DND-41 (cell line): ENCODE results near the gene ARF3.

ENCODE experiments used
- ATAC-seq: fragments of 200-7000 bp; cut with Tn5 transposase; 3 replicates; pipeline ENCODE4 v1.9.1; 2021; ENCODE audit warnings: low read depth; ENCODE audit not compliant: insufficient read depth
- DNase-seq: peaks from one replicate; pipeline ENCODE4 v3.0.0-alpha.2; 2020
- H2AFZ ChIP-seq: 2 replicates; pipeline ENCODE4 v1.6.0; 2012; ENCODE audit warnings: low read depth, low read length
- H3K27ac ChIP-seq: 2 replicates; pipeline ENCODE4 v1.5.1; 2012; ENCODE audit warnings: low read length, inconsistent platforms
- H3K27me3 ChIP-seq: fragments of 200-600 bp; sonication (generic); 2 replicates; pipeline ENCODE4 v1.6.0; 2012; ENCODE audit warnings: low read length, mild to moderate bottlenecking, inconsistent platforms; ENCODE audit not compliant: insufficient read depth, poor library complexity
- H3K36me3 ChIP-seq: 2 replicates; pipeline ENCODE4 v1.5.1; 2012; ENCODE audit warnings: low read length, inconsistent platforms; ENCODE audit not compliant: insufficient read depth
- H3K4me1 ChIP-seq: 2 replicates; pipeline ENCODE4 v1.5.1; 2012; ENCODE audit warnings: mild to moderate bottlenecking, low read length; ENCODE audit not compliant: insufficient read depth
- H3K4me2 ChIP-seq: 2 replicates; pipeline ENCODE4 v1.6.0; 2012; ENCODE audit warnings: mild to moderate bottlenecking, moderate library complexity, low read length, inconsistent platforms; ENCODE audit not compliant: insufficient read depth
- H3K4me3 ChIP-seq, 2 experiments: fragments of 200-600 bp in 1 of 2; shearing (Covaris generic) in 1 of 2; 2 replicates each; pipeline ENCODE4 v1.5.1; 2012 to 2016; ENCODE audit warnings: inconsistent platforms in 2 of 2, low read length in 2 of 2, mild to moderate bottlenecking in 2 of 2, low read depth in 1 of 2, moderate library complexity in 1 of 2
- H3K79me2 ChIP-seq: 2 replicates; pipeline ENCODE4 v1.6.0; 2012; ENCODE audit warnings: low read length, inconsistent platforms; ENCODE audit not compliant: insufficient read depth
- H3K9ac ChIP-seq: 2 replicates; pipeline ENCODE4 v1.6.0; 2012; ENCODE audit warnings: low read depth, mild to moderate bottlenecking, inconsistent platforms, low read length, moderate library complexity
- H3K9me3 ChIP-seq: 2 replicates; pipeline ENCODE4 v1.5.1; 2012; ENCODE audit warnings: low read length, moderate library complexity, mild to moderate bottlenecking, inconsistent platforms; ENCODE audit not compliant: insufficient read depth, severe bottlenecking
- H4K20me1 ChIP-seq: 2 replicates; pipeline ENCODE4 v1.6.0; 2012; ENCODE audit warnings: low read length; ENCODE audit not compliant: insufficient read depth
- EZH2 ChIP-seq: IDR thresholded peaks from 3 replicates; pipeline ENCODE4 v1.6.1; 2012; ENCODE audit warnings: borderline replicate concordance, low read depth, mild to moderate bottlenecking, moderate library complexity, low read length, inconsistent platforms; ENCODE audit not compliant: severe bottlenecking
- TF ChIP-seq, protein P1 (sequence below): IDR thresholded peaks from 2 replicates; pipeline ENCODE4 v1.5.1; 2012; ENCODE audit warnings: borderline replicate concordance, low read length, moderate library complexity, mild to moderate bottlenecking; ENCODE audit not compliant: poor library complexity, severe bottlenecking; ENCODE audit errors: extremely low read depth

Gene ARF3

DNA sequence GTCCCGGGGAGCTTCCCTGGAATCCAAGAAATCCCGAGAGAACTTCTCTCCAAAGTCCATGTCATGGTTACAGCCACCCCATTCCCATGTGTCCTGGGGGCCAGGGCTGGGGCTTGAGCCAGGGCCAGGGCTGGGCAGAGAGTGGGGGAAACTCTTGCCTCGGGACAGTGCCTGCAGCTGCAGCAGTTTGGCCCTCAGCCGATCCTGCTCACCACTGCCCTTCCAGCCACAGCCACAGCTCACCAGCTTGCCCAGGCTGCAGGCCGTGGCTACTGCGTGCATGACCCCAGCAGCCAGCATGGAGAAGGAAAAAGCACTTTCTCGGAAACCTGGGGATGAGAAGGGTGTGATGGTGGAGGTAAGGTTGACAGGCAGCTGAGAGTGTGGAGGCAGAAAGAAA lies 10.7 kb upstream of the ARF3 start:
- ATAC-seq, result no peak
- H3K4me3 ChIP-seq, result no peak overlapping the region
- no peak overlapping the region for H3K27ac ChIP-seq
- H3K9ac ChIP-seq, result no peak overlapping the region
- TF ChIP-seq EZH2, result no peak
- TF ChIP-seq, protein P1, sequence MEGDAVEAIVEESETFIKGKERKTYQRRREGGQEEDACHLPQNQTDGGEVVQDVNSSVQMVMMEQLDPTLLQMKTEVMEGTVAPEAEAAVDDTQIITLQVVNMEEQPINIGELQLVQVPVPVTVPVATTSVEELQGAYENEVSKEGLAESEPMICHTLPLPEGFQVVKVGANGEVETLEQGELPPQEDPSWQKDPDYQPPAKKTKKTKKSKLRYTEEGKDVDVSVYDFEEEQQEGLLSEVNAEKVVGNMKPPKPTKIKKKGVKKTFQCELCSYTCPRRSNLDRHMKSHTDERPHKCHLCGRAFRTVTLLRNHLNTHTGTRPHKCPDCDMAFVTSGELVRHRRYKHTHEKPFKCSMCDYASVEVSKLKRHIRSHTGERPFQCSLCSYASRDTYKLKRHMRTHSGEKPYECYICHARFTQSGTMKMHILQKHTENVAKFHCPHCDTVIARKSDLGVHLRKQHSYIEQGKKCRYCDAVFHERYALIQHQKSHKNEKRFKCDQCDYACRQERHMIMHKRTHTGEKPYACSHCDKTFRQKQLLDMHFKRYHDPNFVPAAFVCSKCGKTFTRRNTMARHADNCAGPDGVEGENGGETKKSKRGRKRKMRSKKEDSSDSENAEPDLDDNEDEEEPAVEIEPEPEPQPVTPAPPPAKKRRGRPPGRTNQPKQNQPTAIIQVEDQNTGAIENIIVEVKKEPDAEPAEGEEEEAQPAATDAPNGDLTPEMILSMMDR, result no peak
- peaks cover 17% of the 10 kb centered on the region for H3K4me1 ChIP-seq
- H3K27me3 ChIP-seq, result peaks cover 44% of the 10 kb centered on the region
- peaks cover 11% of the 10 kb centered on the region for H4K20me1 ChIP-seq
- H2AFZ ChIP-seq, result no peak overlapping the region
- no peak for DNase-seq
- H3K79me2 ChIP-seq, result no peaks in the 10 kb centered on the region
- no peaks in the 10 kb centered on the region for H3K36me3 ChIP-seq
- H3K9me3 ChIP-seq, result no peaks in the 10 kb centered on the region
- H3K4me2 ChIP-seq, result no peak overlapping the region

DNA sequence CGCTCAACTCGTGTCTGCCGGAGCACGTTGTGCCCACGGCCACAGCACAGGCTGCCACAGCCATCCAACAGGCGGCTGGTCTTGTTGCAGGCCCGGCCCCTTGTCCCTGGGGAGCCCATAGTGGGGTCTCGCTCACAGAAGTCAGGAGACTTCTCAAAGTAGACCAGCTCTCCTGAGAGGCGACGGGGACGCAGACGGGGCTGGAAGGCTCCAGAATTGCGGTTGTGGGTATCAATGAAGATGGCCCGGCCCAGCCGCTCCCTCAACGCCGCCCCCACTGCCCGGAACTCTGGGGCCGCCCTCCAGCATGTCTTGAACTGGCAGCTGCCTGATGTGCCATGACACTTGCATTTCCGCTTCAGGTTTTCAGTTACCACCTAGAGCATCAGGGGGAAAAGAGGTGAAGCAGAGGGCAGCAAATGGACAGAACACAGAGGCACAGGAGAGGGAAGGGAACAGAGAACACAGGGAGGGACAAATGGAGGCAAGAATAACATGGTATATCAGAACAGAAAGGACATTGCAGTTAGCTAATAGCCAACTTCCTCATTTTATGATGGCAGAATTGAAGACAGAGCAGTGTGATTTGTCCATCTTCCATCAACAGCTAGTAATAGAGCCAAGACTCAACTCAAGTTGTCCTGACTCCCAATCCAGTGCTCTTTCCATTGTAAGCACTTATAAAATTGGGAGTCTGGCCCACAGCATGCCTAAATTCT lies 9.0 kb upstream of the ARF3 start:
- H4K20me1 ChIP-seq, result peaks cover 5% of the 10 kb centered on the region
- DNase-seq (no peak), ATAC-seq (no peak)
- peaks cover 8% of the 10 kb centered on the region for H3K4me1 ChIP-seq
- TF ChIP-seq, protein P1, result no peak
- TF ChIP-seq EZH2, result no peak
- H3K9me3 ChIP-seq, result no peaks in the 10 kb centered on the region
- H3K4me2 ChIP-seq, result no peak overlapping the region
- H3K27ac ChIP-seq, result no peak overlapping the region
- H3K79me2 ChIP-seq, result no peaks in the 10 kb centered on the region
- H3K27me3 ChIP-seq, result peaks cover 27% of the 10 kb centered on the region
- no peak overlapping the region for H3K9ac ChIP-seq
- no peak overlapping the region for H2AFZ ChIP-seq
- H3K36me3 ChIP-seq, result no peaks in the 10 kb centered on the region
- no peak overlapping the region for H3K4me3 ChIP-seq

DNA sequence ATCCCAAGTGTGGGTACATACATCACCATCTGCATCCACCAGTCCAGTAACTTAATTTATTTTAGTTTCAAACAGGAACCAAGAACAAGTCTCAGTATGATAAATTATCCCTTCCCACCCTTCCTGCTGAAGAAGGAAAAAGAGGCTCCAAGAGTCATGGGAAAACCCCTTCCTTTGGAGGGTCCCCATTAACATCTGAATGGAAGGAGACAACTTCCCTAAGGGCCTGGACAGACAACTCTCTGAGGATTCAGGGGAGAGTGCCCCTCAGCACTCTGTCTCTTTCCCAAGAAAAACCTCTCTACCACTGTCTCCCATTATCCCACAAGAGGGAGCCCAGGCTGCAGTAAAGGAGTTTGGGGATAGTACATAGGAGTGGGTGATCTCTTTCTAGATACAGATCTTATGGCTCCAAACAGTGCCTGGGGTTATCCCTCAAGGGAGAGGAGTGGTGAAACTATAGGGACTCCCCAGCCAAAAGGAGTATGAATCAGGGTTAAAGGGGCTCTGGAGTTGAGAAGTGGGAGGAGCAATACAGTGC lies 8.1 kb upstream of the ARF3 start:
- no peak overlapping the region for H3K9ac ChIP-seq
- no peak overlapping the region for H3K4me3 ChIP-seq
- ATAC-seq (no peak), DNase-seq (no peak)
- no peaks in the 10 kb centered on the region; the same call in none of the 2 replicates for H4K20me1 ChIP-seq
- no peak overlapping the region for H3K27ac ChIP-seq
- H3K27me3 ChIP-seq, result peaks cover 18% of the 10 kb centered on the region
- H3K9me3 ChIP-seq, result no peaks in the 10 kb centered on the region
- TF ChIP-seq, protein P1, result peak; percentile 6
- TF ChIP-seq EZH2, result no peak
- no peak overlapping the region for H3K4me2 ChIP-seq
- H3K4me1 ChIP-seq, result no peaks in the 10 kb centered on the region
- H2AFZ ChIP-seq, result no peak overlapping the region
- no peaks in the 10 kb centered on the region for H3K36me3 ChIP-seq
- no peaks in the 10 kb centered on the region for H3K79me2 ChIP-seq
